T-helper 2 cell treated with Interferon-gamma antibody and Interleukin-4, amounts not matched to agents 5 μg/mL and 100 μg/mL, for 36 hours (primary cell): ENCODE data around the gene TMEM117.
"Not testable (repeated sequence)": the region's sequence is repeated elsewhere in the genome, so short reads cannot be mapped to it uniquely, and the experiment has no call there.

ENCODE experiments used
- DNase-seq: peaks from one replicate; pipeline ENCODE4 v3.0.0; 2021; ENCODE audit warnings: low spot score
- H3K27ac Mint-ChIP-seq: one replicate; pipeline ENCODE4 v1.8.0; 2021; ENCODE audit warnings: mild to moderate bottlenecking, mixed read lengths
- H3K27me3 Mint-ChIP-seq: one replicate; pipeline ENCODE4 v1.8.0; 2021; ENCODE audit warnings: low read depth, mixed read lengths
- H3K36me3 Mint-ChIP-seq: one replicate; pipeline ENCODE4 v1.8.0; 2021; ENCODE audit warnings: low read depth, mixed read lengths
- H3K4me1 Mint-ChIP-seq: one replicate; pipeline ENCODE4 v1.8.0; 2021; ENCODE audit warnings: low read depth, mixed read lengths
- H3K4me3 Mint-ChIP-seq: one replicate; pipeline ENCODE4 v1.8.0; 2022; ENCODE audit warnings: mild to moderate bottlenecking, moderate library complexity, mixed read lengths
- H3K9me3 Mint-ChIP-seq: one replicate; pipeline ENCODE4 v1.8.0; 2021; ENCODE audit warnings: mixed read lengths

The TMEM117 gene

GRCh38 chr12:44193281-44193680 lies 357.4 kb downstream of the TMEM117 start:
- no peaks in the 10 kb centered on the region for H3K36me3 Mint-ChIP-seq
- no peaks in the 10 kb centered on the region for H3K4me1 Mint-ChIP-seq
- H3K9me3 Mint-ChIP-seq: no peaks in the 10 kb centered on the region
- no peak overlapping the region for H3K4me3 Mint-ChIP-seq
- H3K27ac Mint-ChIP-seq: no peak overlapping the region
- H3K27me3 Mint-ChIP-seq: no peaks in the 10 kb centered on the region
- DNase-seq: no peak

GRCh38 chr12:44195719-44196118 lies 359.8 kb downstream of the TMEM117 start:
- H3K27me3 Mint-ChIP-seq, H3K9me3 Mint-ChIP-seq, H3K4me1 Mint-ChIP-seq, H3K36me3 Mint-ChIP-seq, H3K4me3 Mint-ChIP-seq, DNase-seq, H3K27ac Mint-ChIP-seq: not testable (repeated sequence)

GRCh38 chr12:44206045-44206444 lies 370.2 kb downstream of the TMEM117 start:
- no peak overlapping the region for H3K4me3 Mint-ChIP-seq
- no peaks in the 10 kb centered on the region for H3K9me3 Mint-ChIP-seq
- DNase-seq: no peak
- no peaks in the 10 kb centered on the region for H3K4me1 Mint-ChIP-seq
- H3K27ac Mint-ChIP-seq: no peak overlapping the region
- H3K27me3 Mint-ChIP-seq: no peaks in the 10 kb centered on the region
- H3K36me3 Mint-ChIP-seq: no peaks in the 10 kb centered on the region

GRCh38 chr12:44217146-44217883 lies 381.4 kb downstream of the TMEM117 start:
- peaks cover 9% of the 10 kb centered on the region for H3K9me3 Mint-ChIP-seq
- H3K27ac Mint-ChIP-seq: no peak overlapping the region

GRCh38 chr12:44223736-44224135 lies 387.9 kb downstream of the TMEM117 start:
- no peaks in the 10 kb centered on the region for H3K36me3 Mint-ChIP-seq
- H3K27me3 Mint-ChIP-seq: no peaks in the 10 kb centered on the region
- no peak overlapping the region for H3K4me3 Mint-ChIP-seq
- H3K27ac Mint-ChIP-seq: no peak overlapping the region
- H3K4me1 Mint-ChIP-seq: no peaks in the 10 kb centered on the region
- DNase-seq: no peak
- H3K9me3 Mint-ChIP-seq: no peaks in the 10 kb centered on the region

More at GRCh38 chr12:44217146-44217883, 381.4 kb downstream of the TMEM117 start:
- Mint-ChIP-seq H3K27me3 (no peaks in the 10 kb centered on the region), H3K4me1 (no peaks in the 10 kb centered on the region), H3K36me3 (no peaks in the 10 kb centered on the region), H3K4me3 (no peak overlapping the region)
- DNase-seq: no peak

GRCh38 chr12:44224399-44225148 lies 388.7 kb downstream of the TMEM117 start:
- no peak overlapping the region for H3K4me3 Mint-ChIP-seq
- H3K4me1 Mint-ChIP-seq: no peaks in the 10 kb centered on the region
- H3K9me3 Mint-ChIP-seq: no peaks in the 10 kb centered on the region
- no peak for DNase-seq
- no peaks in the 10 kb centered on the region for H3K27me3 Mint-ChIP-seq
- H3K27ac Mint-ChIP-seq: no peak overlapping the region
- H3K36me3 Mint-ChIP-seq: no peaks in the 10 kb centered on the region

GRCh38 chr12:44225149-44225510 lies 389.2 kb downstream of the TMEM117 start:
- no peak overlapping the region for H3K27ac Mint-ChIP-seq
- H3K36me3 Mint-ChIP-seq: no peaks in the 10 kb centered on the region
- no peak overlapping the region for H3K4me3 Mint-ChIP-seq
- no peaks in the 10 kb centered on the region for H3K27me3 Mint-ChIP-seq
- no peaks in the 10 kb centered on the region for H3K4me1 Mint-ChIP-seq
- H3K9me3 Mint-ChIP-seq: no peaks in the 10 kb centered on the region
- DNase-seq: no peak

GRCh38 chr12:44227616-44228015 lies 391.7 kb downstream of the TMEM117 start:
- H3K9me3 Mint-ChIP-seq: no peaks in the 10 kb centered on the region
- no peak overlapping the region for H3K4me3 Mint-ChIP-seq
- no peak for DNase-seq
- H3K4me1 Mint-ChIP-seq: no peaks in the 10 kb centered on the region
- no peaks in the 10 kb centered on the region for H3K27me3 Mint-ChIP-seq
- H3K27ac Mint-ChIP-seq: no peak overlapping the region
- H3K36me3 Mint-ChIP-seq: no peaks in the 10 kb centered on the region

- Mint-ChIP-seq H3K27ac (no peak overlapping the region), H3K27me3 (no peaks in the 10 kb centered on the region), H3K4me1 (no peaks in the 10 kb centered on the region), H3K4me3 (no peak overlapping the region), H3K36me3 (no peaks in the 10 kb centered on the region), H3K9me3 (no peaks in the 10 kb centered on the region)
- no peak for DNase-seq
These were observed 394.0 kb downstream of the TMEM117 start for GRCh38 chr12:44229846-44230245.

- Mint-ChIP-seq H3K36me3 (no peaks in the 10 kb centered on the region), H3K4me3 (no peak overlapping the region), H3K27ac (no peak overlapping the region), H3K4me1 (no peaks in the 10 kb centered on the region), H3K9me3 (no peaks in the 10 kb centered on the region), H3K27me3 (no peaks in the 10 kb centered on the region)
- no peak for DNase-seq
These were observed 399.8 kb downstream of the TMEM117 start for GRCh38 chr12:44235674-44236073.

- Mint-ChIP-seq H3K4me1 (no peaks in the 10 kb centered on the region), H3K4me3 (no peak overlapping the region), H3K9me3 (no peaks in the 10 kb centered on the region), H3K27me3 (no peaks in the 10 kb centered on the region), H3K36me3 (no peaks in the 10 kb centered on the region), H3K27ac (no peak overlapping the region)
- no peak for DNase-seq
These were observed 404.3 kb downstream of the TMEM117 start for GRCh38 chr12:44240186-44240585.

GRCh38 chr12:44245932-44246331 lies 410.1 kb downstream of the TMEM117 start:
- H3K27me3 Mint-ChIP-seq: no peaks in the 10 kb centered on the region
- no peaks in the 10 kb centered on the region for H3K36me3 Mint-ChIP-seq
- no peaks in the 10 kb centered on the region for H3K4me1 Mint-ChIP-seq
- H3K9me3 Mint-ChIP-seq: no peaks in the 10 kb centered on the region
- no peak overlapping the region for H3K27ac Mint-ChIP-seq
- no peak overlapping the region for H3K4me3 Mint-ChIP-seq
- DNase-seq: no peak

GRCh38 chr12:44246482-44247105 lies 410.7 kb downstream of the TMEM117 start:
- no peaks in the 10 kb centered on the region for H3K27me3 Mint-ChIP-seq
- no peak for DNase-seq
- no peak overlapping the region for H3K27ac Mint-ChIP-seq
- no peaks in the 10 kb centered on the region for H3K4me1 Mint-ChIP-seq
- no peak overlapping the region for H3K4me3 Mint-ChIP-seq
- H3K36me3 Mint-ChIP-seq: no peaks in the 10 kb centered on the region
- no peaks in the 10 kb centered on the region for H3K9me3 Mint-ChIP-seq

GRCh38 chr12:44247588-44247987 lies 411.7 kb downstream of the TMEM117 start:
- Mint-ChIP-seq H3K36me3 (no peaks in the 10 kb centered on the region), H3K27me3 (no peaks in the 10 kb centered on the region), H3K4me1 (no peaks in the 10 kb centered on the region), H3K9me3 (no peaks in the 10 kb centered on the region), H3K4me3 (no peak overlapping the region), H3K27ac (no peak overlapping the region)
- no peak for DNase-seq
